B cell (primary cell): ENCODE results near the gene LGALS14. TPM values are rescaled to one million over a fixed set of nuclear protein-coding genes. Genes with fewer than 3 reads are reported as not detected.

ENCODE experiments used
- ATAC-seq: fragments of 200-7000 bp; cut with Tn5 transposase; one replicate; pipeline ENCODE4 v1.10.0; 2021; ENCODE audit warnings: low read depth, mild to moderate bottlenecking, moderate number of reproducible peaks, moderate library complexity
- CTCF ChIA-PET: fragments of 350-600 bp; sonication (Branson Sonifier 250); formaldehyde crosslinking; loops from one replicate; lab custom pipeline; 2021; ENCODE audit warnings: antibody characterized with exemption, inconsistent platforms; lab: Charles Lee
- POLR2A ChIA-PET: fragments of 350-600 bp; sonication (Branson Sonifier 250); formaldehyde crosslinking; loops from one replicate; lab custom pipeline; 2021; ENCODE audit warnings: antibody characterized with exemption; lab: Charles Lee
- DNase-seq: peaks from one replicate; pipeline ENCODE4 v3.0.0; 2013
- H2AFZ ChIP-seq: 2 replicates; pipeline ENCODE4 v1.6.1; 2012; ENCODE audit warnings: mild to moderate bottlenecking, low read depth, low read length; ENCODE audit not compliant: insufficient read depth, poor library complexity, severe bottlenecking
- H3K27ac ChIP-seq, 2 donors: 1 replicate in 1 of 2; 2 replicates in 1 of 2; pipeline ENCODE4 v1.5.1; 2012 to 2013; ENCODE audit warnings: low read length in 2 of 2, mild to moderate bottlenecking in 2 of 2, moderate library complexity in 1 of 2
- H3K27me3 ChIP-seq, 4 experiments: fragments of 200-600 bp in 1 of 4; sonication (generic) in 1 of 4; replicated peaks in 1 of 4; 1 replicate in 2 of 4; 2 replicates in 2 of 4; pipeline versions ENCODE4 v1.6.1 to v1.7.0; 2013 to 2016; ENCODE audit warnings: low read length in 3 of 4, mild to moderate bottlenecking in 2 of 4, mixed read lengths in 1 of 4, moderate library complexity in 1 of 4; ENCODE audit not compliant: insufficient read depth in 4 of 4, control insufficient read depth in 3 of 4; ENCODE audit errors: control extremely low read depth in 1 of 4
- H3K36me3 ChIP-seq, 2 experiments: replicated peaks in 1 of 2; 1 replicate in 1 of 2; 2 replicates in 1 of 2; pipeline versions ENCODE4 v1.6.1 to v1.7.1; 2013; ENCODE audit warnings: low read length in 1 of 2; ENCODE audit not compliant: insufficient read depth in 2 of 2, control insufficient read depth in 1 of 2; ENCODE audit errors: control extremely low read depth in 1 of 2, extremely low read depth in 1 of 2
- H3K4me1 ChIP-seq, 2 donors: fragments of 200-600 bp in 1 of 2; sonication (generic) in 1 of 2; 1 replicate in 1 of 2; 2 replicates in 1 of 2; pipeline versions ENCODE4 v1.5.1 to v1.6.1; 2013 to 2017; ENCODE audit warnings: low read length in 2 of 2; ENCODE audit not compliant: control insufficient read depth in 2 of 2, insufficient read depth in 2 of 2
- H3K4me2 ChIP-seq: replicated peaks from 2 replicates; pipeline ENCODE3; 2012; ENCODE audit warnings: mild to moderate bottlenecking, low read depth, low read length; ENCODE audit not compliant: poor library complexity, severe bottlenecking
- H3K4me3 ChIP-seq, 5 experiments: fragments of 200-600 bp in 1 of 5; sonication (generic) in 1 of 5; 1 replicate in 3 of 5; 2 replicates in 2 of 5; pipeline versions ENCODE4 v1.5.1 to v1.7.0; 2011 to 2016; ENCODE audit warnings: low read length in 4 of 5, mild to moderate bottlenecking in 4 of 5, low read depth in 2 of 5, control low read depth in 1 of 5, moderate library complexity in 1 of 5; ENCODE audit not compliant: insufficient read depth in 1 of 5; ENCODE audit errors: control extremely low read depth in 1 of 5, extremely low read depth in 1 of 5
- H3K79me2 ChIP-seq: fragments of 200-600 bp; sonication (generic); one replicate; pipeline ENCODE4 v1.6.0; 2016; ENCODE audit warnings: low read length; ENCODE audit not compliant: control insufficient read depth, insufficient read depth
- H3K9ac ChIP-seq: fragments of 200-600 bp; sonication (generic); 2 replicates; pipeline ENCODE4 v1.6.1; 2017; ENCODE audit warnings: mild to moderate bottlenecking, low read length, moderate library complexity
- H3K9me3 ChIP-seq, 3 donors: one replicate each; pipeline versions ENCODE4 v1.6.1 to v1.7.1; 2013; ENCODE audit warnings: low read length in 2 of 3; ENCODE audit not compliant: control insufficient read depth in 2 of 3, insufficient read depth in 1 of 3; ENCODE audit errors: control extremely low read depth in 1 of 3
- H4K20me1 ChIP-seq: 2 replicates; pipeline ENCODE4 v1.6.0; 2012; ENCODE audit warnings: mild to moderate bottlenecking, low read length; ENCODE audit not compliant: insufficient read depth, control insufficient read depth, poor library complexity, severe bottlenecking
- H3K27ac Mint-ChIP-seq: one replicate; pipeline ENCODE4 v1.8.0; 2021; ENCODE audit warnings: mixed read lengths
- H3K27me3 Mint-ChIP-seq: one replicate; pipeline ENCODE4 v1.8.0; 2021; ENCODE audit warnings: mixed read lengths
- H3K4me1 Mint-ChIP-seq: one replicate; pipeline ENCODE4 v1.8.0; 2021; ENCODE audit warnings: mixed read lengths
- H3K4me3 Mint-ChIP-seq: one replicate; pipeline ENCODE4 v1.8.0; 2021; ENCODE audit warnings: mixed read lengths
- H3K9me3 Mint-ChIP-seq: one replicate; pipeline ENCODE4 v1.8.0; 2022; ENCODE audit warnings: mixed read lengths; ENCODE audit not compliant: insufficient read depth
- CTCF ChIP-seq: fragments of 200-600 bp; IDR thresholded peaks from one replicate; pipeline ENCODE4 v1.8.0; 2022; ENCODE audit warnings: antibody characterized with exemption, mild to moderate bottlenecking
- EZH2 ChIP-seq: IDR thresholded peaks from 2 replicates; pipeline ENCODE4 v1.6.1; 2012; ENCODE audit warnings: borderline replicate concordance, low read depth, mild to moderate bottlenecking, moderate library complexity, low read length; ENCODE audit not compliant: insufficient read depth, poor library complexity, severe bottlenecking
- WGBS: methylation state at CpG from one replicate; pipeline ENCODE4 v1.1.5; 2013; ENCODE audit warnings: missing lambda C conversion rate; ENCODE audit not compliant: insufficient coverage; 5-methylcytosine and 5-hydroxymethylcytosine counted together
- intact Hi-C: fragments of 100-400 bp; cut with micrococcal nuclease; formaldehyde crosslinking; loops from one replicate; pipeline ENCODE4 v1.10.0; 2022
- polyA plus RNA-seq: library from polyadenylated mRNA; depleted of rRNA; stranded (reverse); fragments of >200 nt; gene quantifications from 2 replicates; pipeline ENCODE4 v1.2.3, GENCODE V29; 2012
- total RNA-seq, 2 donors: library from RNA; stranded (reverse); fragments of 120-200 nt in 1 of 2; gene quantifications; 1 replicate in 1 of 2; 2 replicates in 1 of 2; pipeline versions ENCODE4 v1.2.3 to v1.2.4, GENCODE V29; 2013 to 2022

LGALS14 gene
- total and polyA plus RNA-seq, 2 donors (not counting 1 experiment from before 2014, with no cell fraction given) = not detected

- no peak overlapping the region for H3K4me2 ChIP-seq
- H3K4me1 ChIP-seq = no peaks in the 10 kb centered on the region
- H3K9me3 Mint-ChIP-seq = peaks cover 2% of the 10 kb centered on the region
- H4K20me1 ChIP-seq = no peaks in the 10 kb centered on the region
- intact Hi-C loops = no loop called here
- H3K4me1 Mint-ChIP-seq = no peaks in the 10 kb centered on the region
- no peak overlapping the region for H2AFZ ChIP-seq
- no peak for DNase-seq
- no peaks in the 10 kb centered on the region for H3K36me3 ChIP-seq
- no peaks in the 10 kb centered on the region for H3K9me3 ChIP-seq
- no peak overlapping the region for H3K4me3 Mint-ChIP-seq
- ChIA-PET CTCF (no interaction called here), POLR2A (no interaction called here)
- 92% methylated on average over 3 of the region's 3 CpGs for WGBS
- no peak for TF ChIP-seq EZH2
- no peak overlapping the region for H3K4me3 ChIP-seq
- no peak for ATAC-seq
- H3K27me3 ChIP-seq = peaks cover 0 to 6% (median 2%) of the 10 kb centered on the region in 4 experiments
- H3K9ac ChIP-seq = no peak overlapping the region
- H3K27me3 Mint-ChIP-seq = peaks cover 39% of the 10 kb centered on the region
- H3K79me2 ChIP-seq = no peaks in the 10 kb centered on the region
- H3K27ac Mint-ChIP-seq = no peak overlapping the region
- H3K27ac ChIP-seq = no peak overlapping the region
These were observed 33.1 kb downstream of the LGALS14 start for GRCh38 chr19:39737351-39737750.

GRCh38 chr19:39737891-39738290, 33.6 kb downstream of the LGALS14 start, which contains the start of gene CLC:
CLC (minus strand) TSS chr19:39738029; CDS start chr19:39737952, 77 bp downstream.
- peaks cover 2% of the 10 kb centered on the region for H3K9me3 Mint-ChIP-seq
- DNase-seq (no peak), ATAC-seq (no peak)
- H3K9me3 ChIP-seq = no peaks in the 10 kb centered on the region
- H3K4me1 Mint-ChIP-seq = no peaks in the 10 kb centered on the region
- H3K27ac ChIP-seq = no peak within 1 kb of the TSS
- no peak within 1 kb of the TSS for H3K4me3 Mint-ChIP-seq
- no peak for TF ChIP-seq CTCF
- TF ChIP-seq EZH2 = no peak
- POLR2A ChIA-PET = no interaction called here
- CTCF ChIA-PET = no interaction called here
- H3K4me1 ChIP-seq = no peaks in the 10 kb centered on the region
- peaks cover 0 to 7% (median 5%) of the 10 kb centered on the region in 4 experiments for H3K27me3 ChIP-seq
- H3K36me3 ChIP-seq = no peaks in the 10 kb centered on the region
- no peak within 1 kb of the TSS for H3K27ac Mint-ChIP-seq
- H3K4me3 ChIP-seq = no peak within 1 kb of the TSS
- no peak within 1 kb of the TSS for H3K9ac ChIP-seq
- no peak within 1 kb of the TSS for H2AFZ ChIP-seq
- no peaks in the 10 kb centered on the region for H4K20me1 ChIP-seq
- no peaks in the 10 kb centered on the region for H3K79me2 ChIP-seq
- no CpG with 5 or more reads among the region's 3 CpGs for WGBS
- intact Hi-C loops = no loop called here
- H3K27me3 Mint-ChIP-seq = peaks cover 44% of the 10 kb centered on the region
- H3K4me2 ChIP-seq = no peak within 1 kb of the TSS
